Right ventricle myocardium inferior (tissue), 1 donor: ENCODE results near the gene ATRNL1. TPM values are rescaled to one million over a fixed set of nuclear protein-coding genes. Genes with fewer than 3 reads are reported as not detected.

ENCODE experiments used
- ATAC-seq: fragments of 200-7000 bp; cut with Tn5 transposase; one replicate; pipeline ENCODE4 v1.9.1; 2020; ENCODE audit warnings: mild to moderate bottlenecking, moderate library complexity
- DNase-seq: peaks from one replicate; pipeline ENCODE4 v3.0.0; 2021; ENCODE audit errors: missing footprints
- intact Hi-C: fragments of 100-400 bp; cut with DNase I; formaldehyde crosslinking; loops from one replicate; pipeline ENCODE4 v1.11.0; 2022
- total RNA-seq: library from RNA; stranded (reverse); fragmentation: NEBNext Ultra II Directional; extraction: Animal tissue kit (Norgen Biotek cat#: 25700); gene quantifications from one replicate; pipeline ENCODE4 v1.2.1, GENCODE V29; 2021
- donor health status: DM: no; HTN: yes; CAD: no; lungs with severe emphysema.

Gene ATRNL1
- total RNA-seq, 1 donor from 2014 or later = 0.41 TPM

- DNase-seq (no peak), ATAC-seq (no peak)
- intact Hi-C loops = no loop called here
Measured at GRCh38 chr10:115771755-115772154, 678.6 kb downstream of the ATRNL1 start.

GRCh38 chr10:115772606-115773005, 679.4 kb downstream of the ATRNL1 start:
- intact Hi-C loops = no loop called here
- ATAC-seq (no peak), DNase-seq (no peak)

- no peak for DNase-seq
- intact Hi-C loops = no loop called here
- no peak for ATAC-seq
Measured at GRCh38 chr10:115773832-115774231, 680.7 kb downstream of the ATRNL1 start.

- ATAC-seq = no peak
- intact Hi-C loops = no loop called here
- DNase-seq = no peak
Measured at GRCh38 chr10:115774721-115775120, 681.6 kb downstream of the ATRNL1 start.

- intact Hi-C loops = no loop called here
Measured at GRCh38 chr10:115777646-115778045, 684.5 kb downstream of the ATRNL1 start.

GRCh38 chr10:115790220-115790619, 697.1 kb downstream of the ATRNL1 start:
- ATAC-seq = no peak

More at GRCh38 chr10:115777646-115778045, 684.5 kb downstream of the ATRNL1 start:
- ATAC-seq (no peak), DNase-seq (no peak)

GRCh38 chr10:115795964-115796363, 702.8 kb downstream of the ATRNL1 start:
- no peak for DNase-seq
- intact Hi-C loops = loop anchor here (5.0 kb wide), 1 partner anchor 591 kb away; no protein-coding TSS in a partner anchor
- no peak for ATAC-seq

More at GRCh38 chr10:115790220-115790619, 697.1 kb downstream of the ATRNL1 start:
- no peak for DNase-seq
- intact Hi-C loops = no loop called here

- intact Hi-C loops = no loop called here
- DNase-seq (no peak), ATAC-seq (no peak)
Measured at GRCh38 chr10:115801457-115801856, 708.3 kb downstream of the ATRNL1 start.

- DNase-seq (no peak), ATAC-seq (no peak)
- intact Hi-C loops = no loop called here
Measured at GRCh38 chr10:115801992-115802391, 708.8 kb downstream of the ATRNL1 start.

GRCh38 chr10:115802911-115803310, 709.7 kb downstream of the ATRNL1 start:
- intact Hi-C loops = no loop called here
- ATAC-seq (no peak), DNase-seq (no peak)

GRCh38 chr10:115814542-115814941, 721.4 kb downstream of the ATRNL1 start:
- DNase-seq (no peak), ATAC-seq (no peak)
- intact Hi-C loops = no loop called here

GRCh38 chr10:115818012-115818411, 724.8 kb downstream of the ATRNL1 start:
- intact Hi-C loops = no loop called here
- ATAC-seq = no peak
- DNase-seq = no peak

- ATAC-seq = no peak
- DNase-seq = no peak
- intact Hi-C loops = loop anchor here (10.0 kb wide), 1 partner anchor 118 kb away; no protein-coding TSS in a partner anchor
Measured at GRCh38 chr10:115826396-115826795, 733.2 kb downstream of the ATRNL1 start.

- DNase-seq (no peak), ATAC-seq (peak; percentile 73)
- intact Hi-C loops = loop anchor here (10.0 kb wide), 1 partner anchor 117 kb away; no protein-coding TSS in a partner anchor
Measured at GRCh38 chr10:115827231-115828009, 734.3 kb downstream of the ATRNL1 start.

- peak; percentile 30 for DNase-seq
- ATAC-seq = peak; percentile 51
- intact Hi-C loops = loop anchor here (10.0 kb wide), 1 partner anchor 117 kb away; no protein-coding TSS in a partner anchor
Measured at GRCh38 chr10:115828182-115828581, 735.0 kb downstream of the ATRNL1 start.

GRCh38 chr10:115829521-115830205, 736.5 kb downstream of the ATRNL1 start:
- intact Hi-C loops = loop anchor here (10.0 kb wide), 1 partner anchor 115 kb away; no protein-coding TSS in a partner anchor
- DNase-seq (no peak), ATAC-seq (peak; percentile 55)

GRCh38 chr10:115830265-115830970, 737.3 kb downstream of the ATRNL1 start:
- no peak for DNase-seq
- intact Hi-C loops = no loop called here
- ATAC-seq = no peak

GRCh38 chr10:115831016-115831415, 737.9 kb downstream of the ATRNL1 start:
- DNase-seq (peak; percentile 31), ATAC-seq (no peak)
- intact Hi-C loops = no loop called here

GRCh38 chr10:115833119-115833518, 740.0 kb downstream of the ATRNL1 start:
- intact Hi-C loops = no loop called here
- ATAC-seq (no peak), DNase-seq (no peak)
